ENCODE results near the gene LDB2. TPM values are rescaled to one million over a fixed set of nuclear protein-coding genes. Genes with fewer than 3 reads are reported as not detected.

Gene LDB2
- total and polyA plus RNA-seq, 2 experiments from 2014 or later: 48.6 to 80.1 TPM

DNA sequence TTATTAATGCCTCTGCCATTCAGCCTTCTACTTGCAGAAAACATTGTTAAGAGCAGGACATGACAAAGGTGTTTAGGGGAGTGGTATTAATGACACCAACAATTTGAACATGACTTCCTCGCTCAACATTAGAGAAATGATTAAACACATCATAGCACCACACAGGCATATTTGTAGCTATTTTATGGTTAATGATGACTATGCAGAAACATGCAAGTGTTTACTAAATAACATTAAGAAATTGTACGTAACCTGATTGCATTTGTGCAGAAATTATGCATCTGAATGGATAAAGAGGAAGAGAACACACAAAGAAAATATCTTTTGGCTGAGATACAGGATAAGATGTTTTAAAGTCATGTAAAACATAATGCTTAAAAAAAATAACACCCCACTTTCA lies 323.5 kb downstream of the LDB2 start:
- H3K4me1 ChIP-seq (ENCODE audit: insufficient read depth): no peaks in the 10 kb centered on the region
- TF ChIP-seq POLR2AphosphoS5 (IDR thresholded peaks at IDR 0.05; ENCODE audit: low read depth): no peak
- TF ChIP-seq, protein P1, sequence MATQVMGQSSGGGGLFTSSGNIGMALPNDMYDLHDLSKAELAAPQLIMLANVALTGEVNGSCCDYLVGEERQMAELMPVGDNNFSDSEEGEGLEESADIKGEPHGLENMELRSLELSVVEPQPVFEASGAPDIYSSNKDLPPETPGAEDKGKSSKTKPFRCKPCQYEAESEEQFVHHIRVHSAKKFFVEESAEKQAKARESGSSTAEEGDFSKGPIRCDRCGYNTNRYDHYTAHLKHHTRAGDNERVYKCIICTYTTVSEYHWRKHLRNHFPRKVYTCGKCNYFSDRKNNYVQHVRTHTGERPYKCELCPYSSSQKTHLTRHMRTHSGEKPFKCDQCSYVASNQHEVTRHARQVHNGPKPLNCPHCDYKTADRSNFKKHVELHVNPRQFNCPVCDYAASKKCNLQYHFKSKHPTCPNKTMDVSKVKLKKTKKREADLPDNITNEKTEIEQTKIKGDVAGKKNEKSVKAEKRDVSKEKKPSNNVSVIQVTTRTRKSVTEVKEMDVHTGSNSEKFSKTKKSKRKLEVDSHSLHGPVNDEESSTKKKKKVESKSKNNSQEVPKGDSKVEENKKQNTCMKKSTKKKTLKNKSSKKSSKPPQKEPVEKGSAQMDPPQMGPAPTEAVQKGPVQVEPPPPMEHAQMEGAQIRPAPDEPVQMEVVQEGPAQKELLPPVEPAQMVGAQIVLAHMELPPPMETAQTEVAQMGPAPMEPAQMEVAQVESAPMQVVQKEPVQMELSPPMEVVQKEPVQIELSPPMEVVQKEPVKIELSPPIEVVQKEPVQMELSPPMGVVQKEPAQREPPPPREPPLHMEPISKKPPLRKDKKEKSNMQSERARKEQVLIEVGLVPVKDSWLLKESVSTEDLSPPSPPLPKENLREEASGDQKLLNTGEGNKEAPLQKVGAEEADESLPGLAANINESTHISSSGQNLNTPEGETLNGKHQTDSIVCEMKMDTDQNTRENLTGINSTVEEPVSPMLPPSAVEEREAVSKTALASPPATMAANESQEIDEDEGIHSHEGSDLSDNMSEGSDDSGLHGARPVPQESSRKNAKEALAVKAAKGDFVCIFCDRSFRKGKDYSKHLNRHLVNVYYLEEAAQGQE (IDR thresholded peaks at IDR 0.05; ENCODE audit: unreplicated experiment): no peak
- no peak for TF ChIP-seq EZH2phosphoT487 (IDR thresholded peaks at IDR 0.05; ENCODE audit: unreplicated experiment)
- TF ChIP-seq JUNB (IDR thresholded peaks at IDR 0.05; ENCODE audit: unreplicated experiment): no peak
- no peak for TF ChIP-seq STAT1 (IDR thresholded peaks at IDR 0.05; ENCODE audit: unreplicated experiment)
- no peak for TF ChIP-seq ZNF331 (CRISPR knock-in tag; IDR thresholded peaks at IDR 0.05; ENCODE audit: low read depth)
- TF ChIP-seq, protein P2, sequence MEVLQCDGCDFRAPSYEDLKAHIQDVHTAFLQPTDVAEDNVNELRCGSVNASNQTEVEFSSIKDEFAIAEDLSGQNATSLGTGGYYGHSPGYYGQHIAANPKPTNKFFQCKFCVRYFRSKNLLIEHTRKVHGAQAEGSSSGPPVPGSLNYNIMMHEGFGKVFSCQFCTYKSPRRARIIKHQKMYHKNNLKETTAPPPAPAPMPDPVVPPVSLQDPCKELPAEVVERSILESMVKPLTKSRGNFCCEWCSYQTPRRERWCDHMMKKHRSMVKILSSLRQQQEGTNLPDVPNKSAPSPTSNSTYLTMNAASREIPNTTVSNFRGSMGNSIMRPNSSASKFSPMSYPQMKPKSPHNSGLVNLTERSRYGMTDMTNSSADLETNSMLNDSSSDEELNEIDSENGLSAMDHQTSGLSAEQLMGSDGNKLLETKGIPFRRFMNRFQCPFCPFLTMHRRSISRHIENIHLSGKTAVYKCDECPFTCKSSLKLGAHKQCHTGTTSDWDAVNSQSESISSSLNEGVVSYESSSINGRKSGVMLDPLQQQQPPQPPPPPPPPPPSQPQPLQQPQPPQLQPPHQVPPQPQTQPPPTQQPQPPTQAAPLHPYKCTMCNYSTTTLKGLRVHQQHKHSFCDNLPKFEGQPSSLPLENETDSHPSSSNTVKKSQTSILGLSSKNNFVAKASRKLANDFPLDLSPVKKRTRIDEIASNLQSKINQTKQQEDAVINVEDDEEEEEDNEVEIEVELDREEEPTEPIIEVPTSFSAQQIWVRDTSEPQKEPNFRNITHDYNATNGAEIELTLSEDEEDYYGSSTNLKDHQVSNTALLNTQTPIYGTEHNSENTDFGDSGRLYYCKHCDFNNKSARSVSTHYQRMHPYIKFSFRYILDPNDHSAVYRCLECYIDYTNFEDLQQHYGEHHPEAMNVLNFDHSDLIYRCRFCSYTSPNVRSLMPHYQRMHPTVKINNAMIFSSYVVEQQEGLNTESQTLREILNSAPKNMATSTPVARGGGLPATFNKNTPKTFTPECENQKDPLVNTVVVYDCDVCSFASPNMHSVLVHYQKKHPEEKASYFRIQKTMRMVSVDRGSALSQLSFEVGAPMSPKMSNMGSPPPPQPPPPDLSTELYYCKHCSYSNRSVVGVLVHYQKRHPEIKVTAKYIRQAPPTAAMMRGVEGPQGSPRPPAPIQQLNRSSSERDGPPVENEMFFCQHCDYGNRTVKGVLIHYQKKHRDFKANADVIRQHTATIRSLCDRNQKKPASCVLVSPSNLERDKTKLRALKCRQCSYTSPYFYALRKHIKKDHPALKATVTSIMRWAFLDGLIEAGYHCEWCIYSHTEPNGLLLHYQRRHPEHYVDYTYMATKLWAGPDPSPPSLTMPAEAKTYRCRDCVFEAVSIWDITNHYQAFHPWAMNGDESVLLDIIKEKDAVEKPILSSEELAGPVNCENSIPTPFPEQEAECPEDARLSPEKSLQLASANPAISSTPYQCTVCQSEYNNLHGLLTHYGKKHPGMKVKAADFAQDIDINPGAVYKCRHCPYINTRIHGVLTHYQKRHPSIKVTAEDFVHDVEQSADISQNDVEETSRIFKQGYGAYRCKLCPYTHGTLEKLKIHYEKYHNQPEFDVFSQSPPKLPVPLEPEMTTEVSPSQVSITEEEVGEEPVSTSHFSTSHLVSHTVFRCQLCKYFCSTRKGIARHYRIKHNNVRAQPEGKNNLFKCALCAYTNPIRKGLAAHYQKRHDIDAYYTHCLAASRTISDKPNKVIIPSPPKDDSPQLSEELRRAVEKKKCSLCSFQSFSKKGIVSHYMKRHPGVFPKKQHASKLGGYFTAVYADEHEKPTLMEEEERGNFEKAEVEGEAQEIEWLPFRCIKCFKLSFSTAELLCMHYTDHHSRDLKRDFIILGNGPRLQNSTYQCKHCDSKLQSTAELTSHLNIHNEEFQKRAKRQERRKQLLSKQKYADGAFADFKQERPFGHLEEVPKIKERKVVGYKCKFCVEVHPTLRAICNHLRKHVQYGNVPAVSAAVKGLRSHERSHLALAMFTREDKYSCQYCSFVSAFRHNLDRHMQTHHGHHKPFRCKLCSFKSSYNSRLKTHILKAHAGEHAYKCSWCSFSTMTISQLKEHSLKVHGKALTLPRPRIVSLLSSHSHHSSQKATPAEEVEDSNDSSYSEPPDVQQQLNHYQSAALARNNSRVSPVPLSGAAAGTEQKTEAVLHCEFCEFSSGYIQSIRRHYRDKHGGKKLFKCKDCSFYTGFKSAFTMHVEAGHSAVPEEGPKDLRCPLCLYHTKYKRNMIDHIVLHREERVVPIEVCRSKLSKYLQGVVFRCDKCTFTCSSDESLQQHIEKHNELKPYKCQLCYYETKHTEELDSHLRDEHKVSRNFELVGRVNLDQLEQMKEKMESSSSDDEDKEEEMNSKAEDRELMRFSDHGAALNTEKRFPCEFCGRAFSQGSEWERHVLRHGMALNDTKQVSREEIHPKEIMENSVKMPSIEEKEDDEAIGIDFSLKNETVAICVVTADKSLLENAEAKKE (CRISPR knock-in tag; IDR thresholded peaks at IDR 0.05): no peak
- no peak for TF ChIP-seq ZNF114 (CRISPR knock-in tag; IDR thresholded peaks at IDR 0.05)
- TF ChIP-seq, protein P3, sequence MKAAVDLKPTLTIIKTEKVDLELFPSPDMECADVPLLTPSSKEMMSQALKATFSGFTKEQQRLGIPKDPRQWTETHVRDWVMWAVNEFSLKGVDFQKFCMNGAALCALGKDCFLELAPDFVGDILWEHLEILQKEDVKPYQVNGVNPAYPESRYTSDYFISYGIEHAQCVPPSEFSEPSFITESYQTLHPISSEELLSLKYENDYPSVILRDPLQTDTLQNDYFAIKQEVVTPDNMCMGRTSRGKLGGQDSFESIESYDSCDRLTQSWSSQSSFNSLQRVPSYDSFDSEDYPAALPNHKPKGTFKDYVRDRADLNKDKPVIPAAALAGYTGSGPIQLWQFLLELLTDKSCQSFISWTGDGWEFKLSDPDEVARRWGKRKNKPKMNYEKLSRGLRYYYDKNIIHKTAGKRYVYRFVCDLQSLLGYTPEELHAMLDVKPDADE (IDR thresholded peaks at IDR 0.05): no peak
- TF ChIP-seq CREB1 (CRISPR knock-in tag; IDR thresholded peaks at IDR 0.05; ENCODE audit: low read depth): no peak
- TF ChIP-seq, protein P4, sequence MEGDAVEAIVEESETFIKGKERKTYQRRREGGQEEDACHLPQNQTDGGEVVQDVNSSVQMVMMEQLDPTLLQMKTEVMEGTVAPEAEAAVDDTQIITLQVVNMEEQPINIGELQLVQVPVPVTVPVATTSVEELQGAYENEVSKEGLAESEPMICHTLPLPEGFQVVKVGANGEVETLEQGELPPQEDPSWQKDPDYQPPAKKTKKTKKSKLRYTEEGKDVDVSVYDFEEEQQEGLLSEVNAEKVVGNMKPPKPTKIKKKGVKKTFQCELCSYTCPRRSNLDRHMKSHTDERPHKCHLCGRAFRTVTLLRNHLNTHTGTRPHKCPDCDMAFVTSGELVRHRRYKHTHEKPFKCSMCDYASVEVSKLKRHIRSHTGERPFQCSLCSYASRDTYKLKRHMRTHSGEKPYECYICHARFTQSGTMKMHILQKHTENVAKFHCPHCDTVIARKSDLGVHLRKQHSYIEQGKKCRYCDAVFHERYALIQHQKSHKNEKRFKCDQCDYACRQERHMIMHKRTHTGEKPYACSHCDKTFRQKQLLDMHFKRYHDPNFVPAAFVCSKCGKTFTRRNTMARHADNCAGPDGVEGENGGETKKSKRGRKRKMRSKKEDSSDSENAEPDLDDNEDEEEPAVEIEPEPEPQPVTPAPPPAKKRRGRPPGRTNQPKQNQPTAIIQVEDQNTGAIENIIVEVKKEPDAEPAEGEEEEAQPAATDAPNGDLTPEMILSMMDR (conservative IDR thresholded peaks at IDR 0.05; ENCODE audit: low read depth in 2 of 2): no peak
- TF ChIP-seq EZH2 (IDR thresholded peaks at IDR 0.05; ENCODE audit: low read depth, unreplicated experiment): no peak
- no peak for TF ChIP-seq NANOG (IDR thresholded peaks at IDR 0.05; ENCODE audit: borderline replicate concordance)
- Mint-ChIP-seq H3K27me3 (ENCODE audit: insufficient read depth, low read depth, poor library complexity) (no peaks in the 10 kb centered on the region), H3K4me1 (no peaks in the 10 kb centered on the region), H3K36me3 (ENCODE audit: low read depth) (peaks cover 5% of the 10 kb centered on the region; the same call in 2 of the 3 replicates), H3K4me3 (no peak overlapping the region), H3K9me3 (no peaks in the 10 kb centered on the region), H3K27ac (no peak overlapping the region)
- H3K27me3 ChIP-seq (ENCODE audit: insufficient read depth): no peaks in the 10 kb centered on the region
- no peak for DNase-seq (ENCODE audit: low spot score)
- H3F3A ChIP-seq (replicated peaks; ENCODE audit: low read depth): no peaks in the 10 kb centered on the region
- H3K4me2 ChIP-seq: no peak overlapping the region
- no peaks in the 10 kb centered on the region for H3K36me3 ChIP-seq (ENCODE audit: insufficient read depth)
- H3K4me3 ChIP-seq: no peak overlapping the region
- H2AFZ ChIP-seq: no peak overlapping the region
- H3K79me2 ChIP-seq (replicated peaks; ENCODE audit: insufficient read depth): no peaks in the 10 kb centered on the region
- no peak overlapping the region for H3K27ac ChIP-seq (ENCODE audit: low read depth)
- no peaks in the 10 kb centered on the region for H3K9me2 ChIP-seq (ENCODE audit: insufficient read depth)
- no peaks in the 10 kb centered on the region for H4K20me1 ChIP-seq (replicated peaks; ENCODE audit: insufficient read depth)
- ATAC-seq: no peak
